PFSK-1 (cell line): ENCODE data around the gene WDR35.

Experiments
- FOXP2 ChIP-seq: optimal IDR thresholded peaks from 2 replicates; pipeline ENCODE3; 2011; ENCODE audit warnings: borderline replicate concordance, control low read depth, inconsistent platforms; ENCODE audit not compliant: insufficient read depth; ENCODE audit errors: extremely low read length, extremely low read depth
- POLR2AphosphoS5 ChIP-seq: IDR thresholded peaks from 2 replicates; pipeline ENCODE4 v1.6.1; 2012; ENCODE audit warnings: low read depth, mild to moderate bottlenecking, control low read depth, low read length, moderate library complexity
- REST ChIP-seq, 2 experiments: IDR thresholded peaks; 2 replicates each; pipeline versions ENCODE4 v1.6.1 to v1.8.0; 2011 to 2012; ENCODE audit warnings: low read depth in 2 of 2, low read length in 2 of 2, control low read depth in 1 of 2, inconsistent platforms in 1 of 2, mild to moderate bottlenecking in 1 of 2, moderate library complexity in 1 of 2; ENCODE audit not compliant: insufficient read depth in 1 of 2
- SIN3A ChIP-seq: IDR thresholded peaks from 2 replicates; pipeline ENCODE4 v1.6.1; 2012; ENCODE audit warnings: mild to moderate bottlenecking, low read length, moderate library complexity, borderline replicate concordance; ENCODE audit not compliant: insufficient read depth
- TAF1 ChIP-seq: IDR thresholded peaks from 2 replicates; pipeline ENCODE4 v1.6.1; 2012; ENCODE audit warnings: low read length, control low read depth, borderline replicate concordance; ENCODE audit not compliant: insufficient read depth

WDR35 gene

GRCh38 chr2:19988600-19988999 lies 1.3 kb downstream of the WDR35 start:
- no peak for TF ChIP-seq POLR2AphosphoS5
- no peak for TF ChIP-seq REST (IDR thresholded peaks at IDR 0.05; ENCODE audit: insufficient read depth in 1 of 2, low read depth in 2 of 2, low read length in 2 of 2)
- no peak for TF ChIP-seq SIN3A
- no peak for TF ChIP-seq FOXP2
- no peak for TF ChIP-seq TAF1

- TF ChIP-seq TAF1 (no peak), REST (IDR thresholded peaks at IDR 0.05; ENCODE audit: insufficient read depth in 1 of 2, low read depth in 2 of 2, low read length in 2 of 2) (no peak), POLR2AphosphoS5 (no peak), FOXP2 (no peak), SIN3A (no peak)
Observed at GRCh38 chr2:19987936-19988335, 2.0 kb downstream of the WDR35 start.

- TF ChIP-seq FOXP2 (no peak), SIN3A (no peak), REST (IDR thresholded peaks at IDR 0.05; ENCODE audit: insufficient read depth in 1 of 2, low read depth in 2 of 2, low read length in 2 of 2) (no peak), POLR2AphosphoS5 (no peak), TAF1 (no peak)
Observed at GRCh38 chr2:19982268-19982667, 7.6 kb downstream of the WDR35 start.

GRCh38 chr2:19979932-19980331 lies 10.0 kb downstream of the WDR35 start:
- no peak for TF ChIP-seq SIN3A
- no peak for TF ChIP-seq FOXP2
- TF ChIP-seq POLR2AphosphoS5, result no peak
- no peak for TF ChIP-seq REST (IDR thresholded peaks at IDR 0.05; ENCODE audit: insufficient read depth in 1 of 2, low read depth in 2 of 2, low read length in 2 of 2)
- TF ChIP-seq TAF1, result no peak

- TF ChIP-seq POLR2AphosphoS5 (no peak), FOXP2 (no peak), SIN3A (no peak), REST (IDR thresholded peaks at IDR 0.05; ENCODE audit: insufficient read depth in 1 of 2, low read depth in 2 of 2, low read length in 2 of 2) (no peak), TAF1 (no peak)
Observed at GRCh38 chr2:19973466-19973865, 16.4 kb downstream of the WDR35 start.
